GM19463 (cell line): ENCODE data around the gene CDH1.

Experiments used
- ATAC-seq: cut with Tn5 transposase; IDR thresholded peaks from one replicate; pipeline ENCODE4 v1.9.1; 2021; ENCODE audit warnings: mild to moderate bottlenecking, moderate library complexity; ENCODE audit not compliant: unreplicated experiment

Gene CDH1

DNA sequence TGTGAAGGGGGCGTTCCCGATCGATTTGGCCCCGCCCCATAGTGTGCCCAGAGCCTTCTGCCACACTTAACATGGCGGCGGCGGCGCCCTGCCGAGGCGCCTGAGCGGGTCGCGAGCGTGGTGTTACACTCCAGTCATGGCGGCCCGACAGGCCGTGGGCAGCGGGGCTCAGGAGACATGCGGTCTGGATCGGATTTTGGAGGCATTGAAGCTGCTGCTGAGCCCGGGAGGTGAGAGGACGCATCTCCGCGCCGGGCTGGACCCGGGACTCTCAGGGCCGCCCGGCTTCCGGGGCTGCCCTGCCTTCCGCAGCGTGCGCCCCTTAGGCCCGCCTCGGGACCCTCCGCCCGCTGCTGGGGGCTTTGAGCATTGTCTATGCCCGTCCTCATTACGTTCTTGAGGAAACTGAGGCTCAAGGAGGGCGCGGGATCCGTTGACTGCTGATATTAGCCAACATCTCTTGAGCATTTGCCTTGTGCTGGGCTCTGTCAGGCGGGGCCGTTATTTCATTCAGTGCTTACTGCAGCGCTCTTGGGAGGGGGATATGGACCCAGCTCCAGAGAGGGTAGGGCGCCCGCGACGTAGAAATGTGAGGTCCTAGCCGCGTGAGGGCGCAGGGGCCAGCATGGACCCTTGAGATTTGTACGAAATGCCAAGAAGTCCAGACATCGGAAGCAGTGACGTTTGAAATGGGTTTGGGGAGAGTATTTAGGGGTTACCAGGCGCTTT is 106.6 kb downstream of the CDH1 start, which contains the start of gene TANGO6:
TSS of gene TANGO6 (plus strand) at position 50 of the 729 bp plus-strand sequence. CDS start at position 137, 87 bp downstream.
- ATAC-seq: peak; percentile 94

DNA sequence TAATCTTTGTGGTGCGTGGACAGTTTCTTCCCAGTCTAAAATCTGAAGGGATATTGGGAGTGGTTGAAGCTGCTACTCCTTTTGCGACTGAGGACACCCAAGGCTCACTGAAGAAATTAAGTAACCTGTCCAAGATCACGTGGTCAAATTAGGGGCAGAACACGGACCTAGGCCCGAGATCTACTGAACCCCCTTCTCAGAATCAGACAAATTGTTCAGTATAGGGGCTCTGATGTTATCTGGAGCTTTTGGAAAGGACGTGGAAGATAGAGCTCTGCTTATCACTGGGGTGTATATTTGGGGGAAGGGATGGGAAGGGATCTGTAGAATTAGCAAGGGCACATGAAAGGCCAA is 107.1 kb downstream of the CDH1 start:
- no peak for ATAC-seq

DNA sequence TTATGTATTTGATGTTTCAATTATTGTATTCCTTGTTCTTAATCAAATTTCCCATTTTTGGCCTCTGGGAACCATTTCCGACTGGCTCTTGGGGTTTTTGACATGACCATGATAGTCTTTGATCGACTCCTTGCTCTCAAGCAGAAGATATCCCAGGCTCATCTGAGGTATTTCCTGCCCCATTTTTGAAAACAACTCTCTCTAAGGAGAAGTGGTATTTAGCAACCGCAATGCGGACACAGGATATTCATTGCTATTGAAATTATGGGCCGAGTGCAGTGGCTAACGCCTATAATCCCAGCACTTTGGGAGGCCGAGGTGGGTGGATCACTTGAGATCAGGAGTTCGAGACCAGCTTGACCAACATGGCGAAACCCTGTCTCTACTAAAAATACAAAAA is 111.7 kb downstream of the CDH1 start:
- no peak for ATAC-seq

DNA sequence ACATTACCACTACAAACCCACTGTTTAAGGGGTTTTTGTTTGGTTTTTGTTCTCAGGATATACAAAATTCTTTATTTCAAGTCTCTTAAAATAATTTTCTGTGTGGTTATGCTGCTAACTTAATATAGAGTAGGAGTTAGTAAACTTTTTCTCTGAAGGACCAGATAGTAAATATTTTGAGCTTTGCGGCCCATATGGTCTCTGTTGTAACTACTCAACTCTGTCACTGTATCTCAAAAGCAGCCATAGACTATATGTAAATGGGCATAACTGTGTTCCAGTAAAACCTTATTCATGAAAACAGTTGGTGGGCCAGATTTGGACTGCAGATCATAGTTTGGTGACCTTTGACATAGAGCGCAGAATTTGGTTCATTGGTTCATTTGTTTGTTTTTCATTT is 113.4 kb downstream of the CDH1 start:
- ATAC-seq: no peak

DNA sequence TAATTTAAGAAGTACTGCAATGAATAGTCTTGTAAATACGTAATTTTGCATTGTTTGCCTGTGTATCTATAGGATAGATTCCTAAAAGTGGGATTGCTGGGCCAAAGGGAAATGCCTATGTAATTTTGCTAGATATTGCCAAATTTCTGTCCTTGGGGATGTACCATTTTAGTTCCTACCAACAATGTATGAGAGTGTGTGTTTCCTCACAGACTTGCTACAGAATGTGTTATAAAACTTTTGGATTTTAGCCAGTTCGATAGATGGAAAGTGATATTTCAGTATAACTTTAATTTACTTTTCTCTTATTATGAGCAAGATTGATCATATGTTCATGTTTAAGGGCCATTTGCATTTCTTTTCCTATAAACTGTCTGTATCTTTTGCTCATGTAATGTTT is 114.5 kb downstream of the CDH1 start:
- ATAC-seq: no peak

DNA sequence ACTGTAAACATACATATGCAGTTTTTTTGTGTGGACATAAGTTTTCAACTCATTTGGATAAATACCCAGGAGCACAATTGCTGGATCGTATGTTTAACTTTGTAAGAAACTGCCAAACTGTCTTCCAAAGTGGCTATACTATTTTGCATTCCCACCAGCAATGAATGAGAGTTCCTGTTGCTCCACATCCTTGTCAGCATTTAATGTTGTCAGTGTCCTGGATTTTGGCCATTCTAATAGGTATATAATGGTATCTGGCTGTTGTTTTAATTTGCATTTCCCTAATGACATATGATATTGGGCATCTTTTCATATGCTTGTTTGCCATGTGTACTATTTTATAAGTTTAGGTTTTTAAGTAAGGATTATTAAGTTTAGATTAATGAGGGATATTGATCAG is 120.4 kb downstream of the CDH1 start:
- ATAC-seq: no peak

DNA sequence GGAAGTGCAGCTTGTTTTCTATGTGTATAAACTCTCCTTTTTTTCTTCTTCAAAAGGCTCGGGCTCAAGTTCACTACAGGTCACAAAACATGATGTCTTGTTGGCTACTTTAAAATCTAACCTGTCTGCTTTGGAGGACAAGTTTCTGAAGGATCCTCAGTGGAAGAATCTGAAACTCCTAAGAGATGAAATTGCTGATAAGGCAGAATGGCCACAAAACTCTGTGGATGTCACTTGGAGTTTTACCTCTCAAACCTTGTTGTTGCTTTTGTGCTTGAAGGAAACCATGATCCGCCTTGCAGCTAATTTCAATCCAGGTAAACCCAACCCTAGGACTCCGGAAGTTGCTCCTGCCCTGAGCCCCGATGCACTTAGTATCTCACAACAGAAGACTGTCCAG is 122.7 kb downstream of the CDH1 start:
- no peak for ATAC-seq

DNA sequence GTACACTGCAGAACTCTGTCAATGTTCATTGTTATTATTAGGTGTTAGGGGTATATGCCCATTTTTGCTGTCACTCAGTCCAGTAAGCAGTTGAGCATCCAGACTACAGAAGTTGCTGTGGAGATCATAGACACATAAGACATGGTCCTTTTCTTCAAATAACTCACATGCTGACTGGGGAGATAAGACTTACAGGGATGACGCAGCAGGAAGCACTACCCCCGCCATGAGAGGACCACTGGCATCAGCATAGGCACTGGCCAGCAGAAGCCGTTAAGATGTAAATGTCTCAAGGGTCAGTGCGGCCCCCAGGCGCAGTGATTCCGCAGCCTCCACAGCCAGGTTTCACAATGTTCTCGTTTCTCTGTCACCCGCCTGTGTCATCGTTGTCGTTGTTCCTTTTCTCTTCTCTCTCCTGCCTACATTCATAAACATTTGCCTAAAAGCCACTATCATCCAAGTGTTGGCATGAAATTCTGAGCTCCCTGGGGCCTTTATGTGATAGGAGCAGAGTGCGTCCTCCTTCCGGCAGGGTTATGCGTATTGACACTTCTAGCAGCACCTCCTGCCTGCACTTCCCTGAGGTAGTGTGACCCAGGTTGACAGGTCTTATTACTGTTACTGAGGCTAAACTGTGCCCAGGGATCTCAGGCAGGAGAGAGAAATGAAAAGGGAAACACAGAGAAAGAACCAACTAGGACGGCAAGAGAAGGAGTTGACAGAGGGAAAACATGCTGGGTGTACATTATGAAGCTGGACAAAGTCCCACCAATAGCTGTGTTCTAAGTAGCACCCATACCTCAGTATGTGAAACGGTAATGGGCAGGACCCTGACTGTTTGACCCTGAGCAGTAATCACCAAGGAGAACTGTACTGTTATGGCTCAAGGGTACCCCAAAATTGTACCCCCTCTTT is 124.1 kb downstream of the CDH1 start:
- no peak for ATAC-seq

DNA sequence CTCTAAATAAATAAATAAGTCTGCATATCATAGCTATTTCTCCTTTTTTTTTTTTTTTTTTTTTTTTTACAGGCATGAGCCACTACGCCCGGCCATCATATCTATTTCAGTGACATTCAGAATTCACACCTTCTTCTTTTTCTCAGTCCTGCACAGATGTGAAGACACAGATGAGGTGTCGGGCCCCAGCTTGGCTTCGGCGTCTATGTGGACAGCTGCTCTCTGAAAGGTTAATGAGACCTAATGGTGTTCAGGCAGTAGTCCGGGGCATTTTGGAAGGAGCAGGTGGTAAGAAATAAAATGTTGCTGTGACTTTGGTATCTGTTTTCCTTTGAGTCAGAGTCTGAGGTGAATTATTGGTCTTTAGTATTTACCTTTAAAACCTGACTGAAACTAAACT is 129.8 kb downstream of the CDH1 start:
- no peak for ATAC-seq

DNA sequence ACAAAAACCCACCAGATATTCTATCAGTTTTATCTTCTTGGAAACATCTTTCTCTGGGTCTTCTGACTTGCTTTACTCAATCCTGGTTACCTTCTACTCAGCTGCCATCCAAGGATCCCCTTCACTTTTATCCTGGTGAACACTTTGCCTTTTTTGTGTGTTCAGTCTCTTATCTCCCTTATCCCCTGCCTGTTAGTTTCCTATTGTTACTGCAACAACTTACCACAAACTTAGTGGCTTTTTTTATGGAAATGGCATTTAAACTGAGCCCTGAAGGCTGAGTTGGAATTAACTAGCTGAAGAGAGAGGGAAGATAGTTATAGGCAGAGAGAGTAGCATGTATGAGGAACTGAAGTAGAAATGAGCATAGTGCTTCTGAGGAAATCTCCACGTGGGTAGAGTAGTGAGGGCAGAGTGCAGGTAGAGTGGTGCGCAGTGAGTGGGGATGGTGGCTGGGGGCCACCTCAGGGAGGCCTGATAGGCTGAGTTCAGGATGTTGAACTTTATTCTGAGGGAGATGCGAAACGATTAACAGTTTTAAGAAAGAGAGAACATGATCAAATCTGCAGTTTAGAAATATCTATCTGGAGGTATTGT is 132.5 kb downstream of the CDH1 start:
- ATAC-seq: no peak

DNA sequence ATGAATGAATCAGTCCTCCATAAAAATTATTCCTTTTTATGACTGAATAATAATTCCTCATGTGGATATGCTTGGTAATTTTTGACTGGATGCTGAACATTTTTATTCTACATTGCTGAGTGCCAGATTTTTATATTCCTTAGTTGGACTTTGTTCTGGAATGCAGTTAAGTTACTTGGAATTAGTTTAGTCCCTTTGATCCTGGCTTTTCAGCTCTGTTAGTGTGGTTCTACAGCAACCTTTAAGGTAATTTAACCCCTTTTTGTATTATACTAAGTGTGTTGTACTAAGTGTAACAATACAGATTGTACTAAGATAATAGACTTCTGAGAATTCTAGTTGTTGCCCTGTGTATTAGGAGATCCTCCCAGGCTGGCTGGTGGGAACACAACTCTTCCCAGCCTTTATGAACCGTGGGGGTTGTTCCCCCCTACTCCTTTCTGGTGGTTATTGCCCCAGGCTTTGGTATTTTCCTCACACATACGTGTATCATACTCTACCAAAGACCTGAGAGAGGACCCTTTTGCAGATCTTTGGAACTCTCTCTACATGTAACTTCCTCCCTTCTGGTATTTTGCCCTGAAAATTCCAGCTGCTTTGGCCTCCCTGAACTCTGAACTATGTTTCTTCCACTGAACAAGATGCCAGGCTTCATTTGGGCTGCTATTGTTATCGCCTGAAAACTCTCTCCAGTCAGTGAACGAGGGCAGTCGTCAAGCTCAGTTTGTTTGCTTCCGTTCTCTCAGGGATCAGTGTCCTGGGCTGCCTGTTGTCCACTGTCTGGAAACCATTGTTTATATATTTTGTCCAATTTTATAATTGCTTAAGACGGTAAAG is 136.8 kb downstream of the CDH1 start:
- no peak for ATAC-seq

DNA sequence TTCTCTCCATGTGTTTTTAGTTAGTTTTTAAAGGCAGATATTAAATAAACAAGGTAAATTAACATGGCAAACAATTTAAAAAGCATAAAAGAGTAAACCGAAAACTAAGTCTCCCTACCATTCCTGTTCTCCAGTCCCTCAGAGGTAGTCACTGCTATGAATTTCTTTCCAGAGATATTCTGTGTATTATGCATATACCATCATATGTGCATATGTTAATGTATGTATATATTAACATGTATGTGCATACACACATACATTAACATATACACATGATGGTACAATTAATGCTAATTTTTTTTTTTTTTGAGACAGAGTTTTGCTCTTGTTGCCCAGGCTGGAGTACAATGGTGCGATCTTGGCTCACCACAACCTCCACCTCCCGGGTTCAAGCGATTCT is 138.8 kb downstream of the CDH1 start:
- no peak for ATAC-seq

DNA sequence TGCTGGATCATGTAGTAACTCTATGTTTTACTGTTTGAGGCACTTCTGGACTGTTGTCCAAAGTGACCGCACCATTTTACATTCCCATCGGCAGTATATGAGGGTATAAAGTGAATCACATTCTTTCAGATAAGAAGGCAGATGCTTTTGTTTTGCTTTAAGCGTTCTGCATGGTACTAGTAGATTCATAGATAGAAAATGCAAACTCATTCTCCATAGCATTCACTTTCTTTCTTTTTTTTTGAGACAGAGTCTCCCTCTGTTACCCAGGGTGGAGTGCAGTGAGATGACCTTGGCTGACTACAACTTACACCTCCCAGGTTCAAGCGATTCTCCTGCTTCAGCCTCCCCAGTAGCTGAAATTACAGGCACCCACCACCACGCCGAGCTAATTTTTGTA is 146.6 kb downstream of the CDH1 start:
- no peak for ATAC-seq

DNA sequence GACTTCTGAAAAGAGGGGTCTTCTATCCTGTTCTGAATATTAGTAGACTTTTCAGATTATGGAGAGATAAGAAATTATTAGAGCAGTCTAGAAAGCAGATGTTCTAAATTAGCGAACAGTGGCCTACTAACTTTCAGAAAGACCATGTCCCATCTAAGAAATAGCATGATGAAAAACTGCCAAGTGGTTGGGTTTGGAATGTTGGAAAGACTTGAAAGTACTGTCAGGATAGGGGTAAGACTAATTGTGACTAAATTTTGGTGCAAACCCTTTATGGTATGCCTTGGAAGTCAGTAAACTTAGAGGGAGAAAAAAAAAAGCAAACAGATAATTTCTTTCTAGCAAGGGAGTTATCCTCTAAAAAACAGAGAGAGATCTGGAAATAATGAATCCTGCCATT is 147.3 kb downstream of the CDH1 start:
- no peak for ATAC-seq
